LNCAP (cell line): ENCODE data around the gene CD40.
A peak's percentile ranks its signal among the peaks of the same experiment; 100 is the strongest.

Experiments
- CTCF ChIP-seq: fragments of 450-650 bp; IDR thresholded peaks from 2 replicates; pipeline ENCODE4 v1.5.1; 2017; ENCODE audit warnings: mild to moderate bottlenecking

Gene CD40

GRCh38 chr20:46173652-46174468 is 55.7 kb downstream of the CD40 start:
- no peak for TF ChIP-seq CTCF

GRCh38 chr20:46174469-46175126 is 56.5 kb downstream of the CD40 start:
- TF ChIP-seq CTCF, result peak; percentile 47

- TF ChIP-seq CTCF, result no peak
These were observed 57.0 kb downstream of the CD40 start for GRCh38 chr20:46175127-46175494.

GRCh38 chr20:46176739-46177378 is 58.7 kb downstream of the CD40 start:
- no peak for TF ChIP-seq CTCF

- TF ChIP-seq CTCF, result no peak
These were observed 59.7 kb downstream of the CD40 start for GRCh38 chr20:46177768-46178167.

- no peak for TF ChIP-seq CTCF
These were observed 60.8 kb downstream of the CD40 start for GRCh38 chr20:46178891-46179290.
